ENCODE results near the gene CTNNA3.

DNA sequence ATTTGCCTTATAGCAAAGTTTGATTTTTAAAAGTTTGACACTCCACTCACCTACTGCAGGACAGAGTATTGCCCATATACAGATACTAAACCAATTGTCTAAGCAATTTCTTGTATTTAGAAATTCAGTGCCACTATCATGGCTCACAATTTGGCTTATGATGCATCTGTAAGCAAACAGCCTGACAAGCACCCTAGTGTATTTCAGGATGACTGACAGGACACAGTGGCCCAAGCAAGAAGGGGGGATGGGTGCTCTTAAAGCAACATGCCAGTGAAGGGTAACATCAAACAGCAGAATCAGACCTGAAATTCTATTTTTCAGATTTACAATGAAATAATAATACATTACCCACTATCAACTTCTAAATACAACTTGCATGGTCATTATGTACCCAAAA is 30.5 kb downstream of the CTNNA3 start:
- TF ChIP-seq, protein P1, sequence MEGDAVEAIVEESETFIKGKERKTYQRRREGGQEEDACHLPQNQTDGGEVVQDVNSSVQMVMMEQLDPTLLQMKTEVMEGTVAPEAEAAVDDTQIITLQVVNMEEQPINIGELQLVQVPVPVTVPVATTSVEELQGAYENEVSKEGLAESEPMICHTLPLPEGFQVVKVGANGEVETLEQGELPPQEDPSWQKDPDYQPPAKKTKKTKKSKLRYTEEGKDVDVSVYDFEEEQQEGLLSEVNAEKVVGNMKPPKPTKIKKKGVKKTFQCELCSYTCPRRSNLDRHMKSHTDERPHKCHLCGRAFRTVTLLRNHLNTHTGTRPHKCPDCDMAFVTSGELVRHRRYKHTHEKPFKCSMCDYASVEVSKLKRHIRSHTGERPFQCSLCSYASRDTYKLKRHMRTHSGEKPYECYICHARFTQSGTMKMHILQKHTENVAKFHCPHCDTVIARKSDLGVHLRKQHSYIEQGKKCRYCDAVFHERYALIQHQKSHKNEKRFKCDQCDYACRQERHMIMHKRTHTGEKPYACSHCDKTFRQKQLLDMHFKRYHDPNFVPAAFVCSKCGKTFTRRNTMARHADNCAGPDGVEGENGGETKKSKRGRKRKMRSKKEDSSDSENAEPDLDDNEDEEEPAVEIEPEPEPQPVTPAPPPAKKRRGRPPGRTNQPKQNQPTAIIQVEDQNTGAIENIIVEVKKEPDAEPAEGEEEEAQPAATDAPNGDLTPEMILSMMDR (IDR thresholded peaks at IDR 0.05 in 8 of 11, conservative IDR thresholded peaks at IDR 0.05 in 3 of 11), result no peak
- TF ChIP-seq POLR2A (IDR thresholded peaks at IDR 0.05) (no peak), POLR2AphosphoS5 (IDR thresholded peaks at IDR 0.05) (no peak)

Data from spleen (tissue), 7 donors.